H1 (cell line): Measurements from ENCODE around the gene INPP5A. TPM values are rescaled to one million over a fixed set of nuclear protein-coding genes. Genes with fewer than 3 reads are reported as not detected.

ENCODE experiments used
- CTCF ChIA-PET: fragments of 300-600 bp; sonication (Branson Sonifier 250); formaldehyde crosslinking; loops from one replicate; lab custom pipeline; 2021; ENCODE audit not compliant: partially characterized antibody; lab: Charles Lee
- POLR2A ChIA-PET: fragments of 300-600 bp; sonication (Branson Sonifier 250); formaldehyde crosslinking; loops from one replicate; lab custom pipeline; 2021; ENCODE audit warnings: inconsistent platforms; ENCODE audit not compliant: partially characterized antibody; lab: Charles Lee
- DNase-seq, 2 experiments: peaks; one replicate each; pipeline versions ENCODE4 v3.0.0 to v3.0.0-alpha.2; 2010 to 2022; ENCODE audit warnings: low spot score in 2 of 2, low read depth in 1 of 2, mixed read lengths in 1 of 2
- FAIRE-seq: peaks from 2 replicates; lab custom pipeline; 2011; peaks lifted over from hg19 to GRCh38; lab: Jason Lieb, UNC
- H2AFZ ChIP-seq: 2 replicates; pipeline ENCODE4 v1.8.1; 2012; ENCODE audit warnings: low read length, inconsistent platforms
- H2AK5ac ChIP-seq: 2 replicates; pipeline ENCODE4 v1.6.1; 2013; ENCODE audit warnings: low read depth, low read length
- H2BK120ac ChIP-seq: replicated peaks from 2 replicates; pipeline ENCODE3; 2013; ENCODE audit warnings: low read depth, low read length, inconsistent platforms
- H2BK12ac ChIP-seq: 2 replicates; pipeline ENCODE4 v1.6.1; 2013; ENCODE audit warnings: low read depth, low read length
- H2BK15ac ChIP-seq: 2 replicates; pipeline ENCODE4 v1.6.1; 2013; ENCODE audit warnings: low read length
- H2BK20ac ChIP-seq: 2 replicates; pipeline ENCODE4 v1.6.1; 2013; ENCODE audit warnings: low read length
- H2BK5ac ChIP-seq: 2 replicates; pipeline ENCODE4 v1.6.1; 2013; ENCODE audit warnings: low read depth, low read length
- H3K14ac ChIP-seq: 2 replicates; pipeline ENCODE4 v1.6.1; 2013; ENCODE audit warnings: inconsistent platforms; ENCODE audit not compliant: insufficient read length
- H3K18ac ChIP-seq: 2 replicates; pipeline ENCODE4 v1.6.1; 2013; ENCODE audit warnings: low read length; ENCODE audit errors: extremely low read depth
- H3K23ac ChIP-seq: 2 replicates; pipeline ENCODE4 v1.6.1; 2013; ENCODE audit warnings: inconsistent platforms; ENCODE audit not compliant: insufficient read length
- H3K23me2 ChIP-seq: 2 replicates; pipeline ENCODE4 v1.6.1; 2013; ENCODE audit warnings: low read depth, low read length
- H3K27ac ChIP-seq: 2 replicates; pipeline ENCODE4 v1.6.1; 2011; ENCODE audit warnings: low read depth, low read length, inconsistent platforms
- H3K27me3 ChIP-seq, 4 experiments: replicated peaks in 1 of 4; 1 replicate in 1 of 4; 2 replicates in 3 of 4; pipeline versions ENCODE4 v1.6.1 to v1.8.1; 2011 to 2013; ENCODE audit warnings: low read length in 3 of 4, mild to moderate bottlenecking in 3 of 4, inconsistent platforms in 2 of 4, mixed read lengths in 2 of 4, moderate library complexity in 1 of 4; ENCODE audit not compliant: control insufficient read depth in 3 of 4, insufficient read depth in 3 of 4; ENCODE audit errors: extremely low read depth in 1 of 4
- H3K36me3 ChIP-seq, 4 experiments: 2 replicates each; pipeline versions ENCODE4 v1.6.1 to v1.8.1; 2011 to 2013; ENCODE audit warnings: mild to moderate bottlenecking in 4 of 4, low read length in 3 of 4, moderate library complexity in 2 of 4, control low read depth in 1 of 4, inconsistent platforms in 1 of 4; ENCODE audit not compliant: insufficient read depth in 4 of 4, control insufficient read depth in 2 of 4
- H3K4ac ChIP-seq: replicated peaks from 2 replicates; pipeline ENCODE3; 2013; ENCODE audit warnings: low read length, low read depth, mixed read lengths, inconsistent platforms; ENCODE audit not compliant: insufficient read length
- H3K4me1 ChIP-seq, 4 experiments: replicated peaks in 1 of 4; 1 replicate in 1 of 4; 2 replicates in 3 of 4; pipeline versions ENCODE4 v1.6.1 to v1.8.1; 2011 to 2013; ENCODE audit warnings: low read length in 3 of 4, inconsistent platforms in 2 of 4, mixed read lengths in 1 of 4; ENCODE audit not compliant: insufficient read depth in 4 of 4, control insufficient read depth in 3 of 4
- H3K4me2 ChIP-seq, 2 experiments: 2 replicates each; pipeline versions ENCODE4 v1.6.1 to v1.8.1; 2011 to 2013; ENCODE audit warnings: low read depth in 2 of 2, low read length in 2 of 2, control low read depth in 1 of 2, inconsistent platforms in 1 of 2, mild to moderate bottlenecking in 1 of 2; ENCODE audit not compliant: insufficient read depth in 1 of 2
- H3K4me3 ChIP-seq, 4 experiments: fragments of 200-600, 300-600 bp in 1 of 4; sonication (generic), shearing (Covaris generic), sonication (Bioruptor Twin) in 1 of 4; 2 replicates each; pipeline versions ENCODE4 v1.5.1 to v1.8.1; 2011 to 2016; ENCODE audit warnings: low read length in 4 of 4, low read depth in 3 of 4, control low read depth in 2 of 4, inconsistent platforms in 2 of 4, mild to moderate bottlenecking in 2 of 4, mixed read lengths in 1 of 4, moderate library complexity in 1 of 4; ENCODE audit not compliant: insufficient read depth in 2 of 4; ENCODE audit errors: extremely low read depth in 1 of 4
- H3K56ac ChIP-seq: replicated peaks from 2 replicates; pipeline ENCODE3; 2013; ENCODE audit warnings: low read depth, mild to moderate bottlenecking, mixed read lengths, low read length, inconsistent platforms; ENCODE audit not compliant: insufficient read length
- H3K79me1 ChIP-seq: 2 replicates; pipeline ENCODE4 v1.6.1; 2013; ENCODE audit warnings: low read depth, low read length, control low read depth
- H3K79me2 ChIP-seq, 2 experiments: 2 replicates each; pipeline versions ENCODE4 v1.6.1 to v1.8.1; 2012 to 2013; ENCODE audit warnings: low read length in 2 of 2, mild to moderate bottlenecking in 2 of 2, inconsistent platforms in 1 of 2; ENCODE audit not compliant: insufficient read depth in 2 of 2, control insufficient read depth in 1 of 2
- H3K9ac ChIP-seq, 4 experiments: replicated peaks in 1 of 4; 1 replicate in 1 of 4; 2 replicates in 3 of 4; pipeline versions ENCODE4 v1.6.1 to v1.8.1; 2011 to 2013; ENCODE audit warnings: low read depth in 3 of 4, low read length in 3 of 4, control low read depth in 2 of 4, mild to moderate bottlenecking in 2 of 4, moderate library complexity in 2 of 4, inconsistent platforms in 1 of 4; ENCODE audit errors: extremely low read depth in 1 of 4
- H3K9me3 ChIP-seq, 2 experiments: 2 replicates each; pipeline versions ENCODE4 v1.6.1 to v1.8.1; 2012 to 2013; ENCODE audit warnings: mild to moderate bottlenecking in 2 of 2, moderate library complexity in 2 of 2, control low read depth in 1 of 2, inconsistent platforms in 1 of 2, low read depth in 1 of 2, low read length in 1 of 2, mixed read lengths in 1 of 2; ENCODE audit not compliant: insufficient read depth in 2 of 2
- H4K20me1 ChIP-seq, 2 experiments: replicated peaks in 1 of 2; 2 replicates each; pipeline versions ENCODE3 to v1.8.1; 2011 to 2013; ENCODE audit warnings: inconsistent platforms in 2 of 2, low read length in 2 of 2, mild to moderate bottlenecking in 1 of 2; ENCODE audit not compliant: insufficient read depth in 2 of 2, control insufficient read depth in 1 of 2
- H4K5ac ChIP-seq: 2 replicates; pipeline ENCODE4 v1.6.1; 2013; ENCODE audit warnings: low read length, low read depth, mixed read lengths, inconsistent platforms; ENCODE audit not compliant: insufficient read length
- H4K8ac ChIP-seq: 2 replicates; pipeline ENCODE4 v1.8.0; 2013; ENCODE audit warnings: mild to moderate bottlenecking, moderate library complexity, low read length, inconsistent platforms; ENCODE audit not compliant: insufficient read depth; ENCODE audit errors: extremely low read depth
- H4K91ac ChIP-seq: replicated peaks from 2 replicates; pipeline ENCODE3; 2013; ENCODE audit warnings: low read length, mixed read lengths, inconsistent platforms; ENCODE audit not compliant: insufficient read length
- CTBP2 ChIP-seq: IDR thresholded peaks from 2 replicates; pipeline ENCODE4 v1.7.0; 2011; ENCODE audit warnings: borderline replicate concordance, mild to moderate bottlenecking, moderate library complexity, mixed read lengths, low read length; ENCODE audit not compliant: insufficient read depth, insufficient read length
- FOSL1 ChIP-seq: IDR thresholded peaks from 2 replicates; pipeline ENCODE4 v1.6.1; 2011; ENCODE audit warnings: mild to moderate bottlenecking, low read depth, low read length, moderate library complexity; ENCODE audit not compliant: insufficient read depth
- GABPA ChIP-seq: IDR thresholded peaks from 2 replicates; pipeline ENCODE4 v1.6.1; 2011; ENCODE audit warnings: mild to moderate bottlenecking, low read length, moderate library complexity, borderline replicate concordance; ENCODE audit not compliant: insufficient read depth
- GTF2F1 ChIP-seq: IDR thresholded peaks from 2 replicates; pipeline ENCODE4 v1.6.1; 2012; ENCODE audit warnings: low read depth, low read length, improper control_type of control experiment, borderline replicate concordance
- JUN ChIP-seq: IDR thresholded peaks from 2 replicates; pipeline ENCODE4 v1.6.1; 2011; ENCODE audit warnings: low read depth, mild to moderate bottlenecking, improper control_type of control experiment, low read length
- POLR2AphosphoS5 ChIP-seq: IDR thresholded peaks from 2 replicates; pipeline ENCODE4 v1.6.1; 2011; ENCODE audit warnings: low read depth, low read length
- RAD21 ChIP-seq, 2 experiments: IDR thresholded peaks in 1 of 2; conservative IDR thresholded peaks in 1 of 2; 2 replicates each; pipeline ENCODE4 v1.6.1; 2011; ENCODE audit warnings: low read depth in 2 of 2, low read length in 2 of 2, improper control_type of control experiment in 1 of 2, inconsistent platforms in 1 of 2, mild to moderate bottlenecking in 1 of 2, moderate library complexity in 1 of 2
- RFX5 ChIP-seq: IDR thresholded peaks from 2 replicates; pipeline ENCODE4 v1.6.1; 2011; ENCODE audit warnings: low read depth, low read length, improper control_type of control experiment, borderline replicate concordance
- SP4 ChIP-seq: IDR thresholded peaks from 2 replicates; pipeline ENCODE4 v1.6.1; 2012; ENCODE audit warnings: low read length, inconsistent platforms
- TAF7 ChIP-seq: optimal IDR thresholded peaks from 2 replicates; pipeline ENCODE3; 2011; ENCODE audit warnings: low read depth, mild to moderate bottlenecking, inconsistent platforms, low read length, moderate library complexity, borderline replicate concordance
- TBP ChIP-seq: IDR thresholded peaks from 2 replicates; pipeline ENCODE4 v1.6.1; 2011; ENCODE audit warnings: low read depth, low read length, improper control_type of control experiment
- WGBS, 2 experiments: shearing (Covaris generic) in 1 of 2; methylation state at CpG; one replicate each; pipeline versions ENCODE4 v1.1.6 to v1.1.7; 2013 to 2015; ENCODE audit warnings: low lambda C conversion rate in 2 of 2, mixed read lengths in 2 of 2, inconsistent platforms in 1 of 2, low coverage in 1 of 2, missing lambda C conversion rate in 1 of 2; ENCODE audit not compliant: insufficient replicate concordance in 2 of 2, insufficient coverage in 1 of 2, insufficient read length in 1 of 2; ENCODE audit errors: extremely low coverage in 1 of 2, missing lambda C conversion rate in 1 of 2; 5-methylcytosine and 5-hydroxymethylcytosine counted together
- polyA plus RNA-seq, 7 experiments: library from polyadenylated mRNA; depleted of rRNA in 3 of 7; stranded (reverse) in 5 of 7; unstranded in 2 of 7; fragments of >200 nt in 5 of 7; fragments of 200-250 nt in 2 of 7; gene quantifications; 1 replicate in 5 of 7; 2 replicates in 1 of 7; 4 replicates in 1 of 7; pipeline versions ENCODE4 v1.2.1 to v1.2.3, GENCODE V29; 2011 to 2013; ENCODE audit warnings: missing spikeins in 2 of 7, mixed read lengths in 2 of 7
- total RNA-seq: library from RNA; stranded (reverse); fragmentation: NEBNext Ultra II Directional; extraction: Animal tissue kit (Norgen Biotek cat#: 25700); gene quantifications from 2 replicates; pipeline ENCODE4 v1.2.1, GENCODE V29; 2021
- TF ChIP-seq, protein P1 (sequence below): IDR thresholded peaks from 2 replicates; pipeline ENCODE4 v1.6.1; 2011; ENCODE audit warnings: low read depth, mild to moderate bottlenecking, low read length; ENCODE audit not compliant: insufficient read depth

Gene INPP5A
- total and polyA plus RNA-seq, 2 of the 8 experiments (the other 6 are each of a cell fraction or from before 2014, with no cell fraction given), result 19.7 to 27.5 TPM

DNA sequence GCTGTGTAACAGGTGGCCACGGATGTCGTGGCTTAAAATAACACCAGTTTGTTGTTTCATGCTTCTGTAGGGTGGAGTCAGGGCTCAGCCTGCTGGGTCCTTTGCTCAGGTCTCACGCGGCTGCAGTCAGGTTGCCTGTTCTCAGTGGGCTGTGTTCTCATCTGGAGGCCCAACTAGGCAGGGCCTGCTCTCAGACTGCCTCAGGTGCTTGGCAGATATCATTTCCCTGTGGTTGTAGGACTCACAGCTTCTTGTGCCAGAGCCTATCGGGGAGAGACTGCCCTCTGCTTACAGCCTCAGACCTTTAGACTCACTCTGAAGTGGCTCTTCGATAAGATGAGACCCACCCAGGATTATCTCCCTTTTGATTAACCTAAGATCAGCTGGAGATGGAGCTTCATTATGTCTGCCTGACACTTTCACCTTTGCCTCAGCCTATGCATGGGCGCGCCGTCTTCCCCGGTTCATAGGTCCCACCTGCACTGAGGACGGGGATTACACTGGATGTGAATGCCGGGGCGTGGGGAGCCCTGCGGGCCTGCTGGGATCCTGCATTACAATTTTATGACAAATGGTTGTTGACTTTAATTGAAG, 55.3 kb downstream of the INPP5A start:
- H2BK120ac ChIP-seq, result no peak overlapping the region
- TF ChIP-seq JUN (no peak), RFX5 (no peak), POLR2AphosphoS5 (no peak), TBP (no peak), GTF2F1 (no peak), CTBP2 (no peak), RAD21 (IDR thresholded peaks at IDR 0.05 in 1 of 2, conservative IDR thresholded peaks at IDR 0.05 in 1 of 2; ENCODE audit: low read depth in 2 of 2, low read length in 2 of 2) (no peak), GABPA (no peak), TAF7 (no peak), FOSL1 (no peak), SP4 (no peak)
- TF ChIP-seq, protein P1, sequence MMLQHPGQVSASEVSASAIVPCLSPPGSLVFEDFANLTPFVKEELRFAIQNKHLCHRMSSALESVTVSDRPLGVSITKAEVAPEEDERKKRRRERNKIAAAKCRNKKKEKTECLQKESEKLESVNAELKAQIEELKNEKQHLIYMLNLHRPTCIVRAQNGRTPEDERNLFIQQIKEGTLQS, result no peak

More for the DNA sequence above, 55.3 kb downstream of the INPP5A start:
- Histone ChIP-seq H3K23ac (no peak overlapping the region), H3K14ac (no peak overlapping the region), H2AK5ac (no peak overlapping the region), H3K4me1 (peaks cover 0 to 4% (median under 1%) of the 10 kb centered on the region in 4 experiments; a peak in 2 of 7 replicates), H3K4ac (no peak overlapping the region), H3K18ac (no peak overlapping the region), H3K9me3 (peaks cover 4 to 8% of the 10 kb centered on the region in 2 experiments; a peak in 2 of 4 replicates), H2BK5ac (no peak overlapping the region), H3K4me2 (no peak overlapping the region), H3K9ac (no peak overlapping the region), H3K56ac (no peak overlapping the region), H3K27me3 (no peaks in the 10 kb centered on the region; a peak in 2 of 7 replicates), H4K8ac (no peak overlapping the region), H2BK15ac (no peak overlapping the region), H4K91ac (no peak overlapping the region), H3K36me3 (no peaks in the 10 kb centered on the region), H3K79me2 (peaks cover 0 to 17% of the 10 kb centered on the region in 2 experiments; a peak in 1 of 4 replicates), H3K27ac (no peak overlapping the region), H2AFZ (no peak overlapping the region), H4K5ac (no peak overlapping the region), H3K23me2 (no peaks in the 10 kb centered on the region), H3K79me1 (peaks cover 22% of the 10 kb centered on the region), H3K4me3 (no peak overlapping the region), H4K20me1 (peaks cover 0 to 27% of the 10 kb centered on the region in 2 experiments), H2BK20ac (no peak overlapping the region), H2BK12ac (no peak overlapping the region)
- whole genome bisulfite sequencing, 2 experiments, result 95% methylated on average over 14 of the region's 14 CpGs; no CpG with 5 or more reads in 1 of the 2 experiments
- CTCF ChIA-PET, result interaction anchor here (0.6 to 2.6 kb wide), 4 partner anchors 18 to 134 kb away, joined by 3 to 12 read pairs (median 3); no protein-coding TSS in a partner anchor
- DNase-seq (no peak), FAIRE-seq (no peak)
- POLR2A ChIA-PET, result no interaction called here
